HPDE6-E6E7 (cell line): ENCODE measurements around the gene TMEM108.
A peak's percentile ranks its signal among the peaks of the same experiment; 100 is the strongest.
"Not testable (repeated sequence)": the region's sequence is repeated elsewhere in the genome, so short reads cannot be mapped to it uniquely, and the experiment has no call there.

Experiments used
- DNase-seq: peaks from one replicate; pipeline ENCODE4 v3.0.0; 2011; ENCODE audit warnings: missing footprints; ENCODE audit errors: extremely low spot score

The TMEM108 gene

DNA sequence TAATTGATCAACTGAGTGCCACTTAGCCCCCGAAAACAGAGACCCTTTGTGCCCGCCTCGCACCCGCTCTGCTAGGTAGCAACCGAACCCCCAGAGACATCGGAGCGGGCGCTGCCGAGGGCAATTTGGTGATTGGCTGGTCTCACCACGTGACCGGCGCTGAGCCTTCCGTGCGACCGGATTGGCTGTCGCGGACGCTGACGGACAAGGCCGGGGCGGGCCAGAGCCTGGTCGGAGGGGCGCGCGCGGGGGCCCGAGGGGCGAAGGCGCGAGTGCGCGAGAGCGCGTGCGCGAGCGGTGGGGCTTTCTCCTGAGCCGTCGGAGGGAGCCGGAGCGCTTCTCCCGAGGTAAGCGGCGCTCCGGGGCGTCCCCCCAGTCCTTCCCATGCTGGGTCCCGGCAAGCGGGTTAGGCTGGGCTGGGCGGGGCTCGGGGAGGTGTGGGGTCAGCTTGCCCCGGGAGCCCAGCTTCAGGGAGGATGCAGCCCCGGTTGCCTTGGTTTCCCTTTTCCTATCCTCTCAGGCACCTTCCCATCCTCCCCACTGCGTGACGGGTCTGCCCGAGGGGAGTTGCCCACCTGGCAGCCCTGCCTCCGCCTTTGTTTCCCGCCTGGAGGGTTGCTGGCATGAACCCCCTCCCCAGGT, at the start of gene TMEM108:
TMEM108 (plus strand) TSS at position 303 of the 642 bp plus-strand sequence.
- peak; percentile 15 for DNase-seq

DNA sequence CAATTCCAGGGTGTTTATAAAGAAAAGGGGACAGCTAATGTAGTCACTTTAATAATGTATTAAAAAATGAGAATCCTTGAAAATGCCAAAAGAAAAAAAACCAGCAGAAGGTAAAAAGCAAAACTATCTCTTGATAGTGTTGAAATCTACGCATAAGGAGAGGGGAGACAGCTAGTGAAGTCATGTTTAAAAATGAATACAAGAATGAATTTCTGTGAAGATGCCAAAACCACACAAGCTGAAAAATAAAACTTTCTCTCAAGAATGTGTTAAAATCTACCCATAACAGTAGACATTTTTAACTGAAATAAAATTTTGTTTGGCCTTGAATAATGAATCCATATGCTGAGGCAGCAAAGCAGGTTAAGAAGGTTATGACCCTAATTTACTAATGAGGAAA, 42.2 kb upstream of the TMEM108 start:
- no peak for DNase-seq

DNA sequence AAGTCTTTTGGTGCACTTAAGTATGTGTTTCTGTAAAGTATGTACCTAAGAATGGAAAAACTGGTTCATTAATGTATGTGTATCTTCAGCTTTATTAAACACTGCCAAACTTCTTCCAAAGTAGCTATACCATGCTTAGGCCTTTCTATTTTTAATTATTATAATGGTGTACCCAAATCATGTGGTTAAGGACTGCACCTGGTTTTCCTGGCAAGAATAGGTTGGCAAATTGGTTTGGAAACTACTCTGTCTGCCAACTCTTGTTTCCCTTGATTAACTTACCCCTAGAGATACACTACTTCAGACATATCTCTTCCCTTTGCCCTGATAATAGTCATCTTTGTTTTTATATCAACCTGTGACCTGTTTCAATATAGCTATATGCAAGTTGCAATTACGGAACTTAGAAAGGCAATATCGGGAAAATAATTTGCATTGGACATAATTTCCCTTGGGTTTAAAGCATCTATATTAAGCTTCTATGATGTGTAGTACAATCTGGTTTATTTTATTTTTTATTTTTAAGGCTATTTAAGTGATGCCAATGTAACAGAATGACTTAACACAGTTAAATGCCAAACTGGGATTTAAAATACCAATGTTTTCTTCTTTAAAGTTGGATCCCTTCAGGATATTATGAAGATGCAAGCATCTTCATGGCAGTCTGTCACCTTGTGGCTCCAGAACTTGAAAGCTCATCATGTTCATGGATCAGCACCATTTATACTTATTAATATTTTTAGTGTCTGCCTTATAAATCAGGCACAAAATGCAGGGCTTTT, 40.6 kb upstream of the TMEM108 start:
- DNase-seq, result no peak

DNA sequence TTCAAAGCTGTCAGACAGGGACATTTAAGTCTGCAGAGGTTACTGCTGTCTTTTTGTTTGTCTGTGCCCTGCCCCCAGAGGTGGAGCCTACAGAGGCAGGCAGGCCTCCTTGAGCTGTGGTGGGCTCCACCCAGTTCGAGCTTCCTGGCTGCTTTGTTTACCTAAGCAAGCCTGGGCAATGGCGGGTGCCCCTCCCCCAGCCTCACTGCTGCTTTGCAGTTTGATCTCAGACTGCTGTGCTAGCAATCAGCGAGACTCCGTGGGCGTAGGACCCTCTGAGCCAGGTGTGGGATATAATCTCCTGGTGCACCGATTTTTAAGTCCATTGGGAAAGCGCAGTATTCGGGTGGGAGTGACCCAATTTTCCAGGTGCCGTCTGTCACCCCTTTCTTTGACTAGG, 33.2 kb upstream of the TMEM108 start:
- DNase-seq, result not testable (repeated sequence)

DNA sequence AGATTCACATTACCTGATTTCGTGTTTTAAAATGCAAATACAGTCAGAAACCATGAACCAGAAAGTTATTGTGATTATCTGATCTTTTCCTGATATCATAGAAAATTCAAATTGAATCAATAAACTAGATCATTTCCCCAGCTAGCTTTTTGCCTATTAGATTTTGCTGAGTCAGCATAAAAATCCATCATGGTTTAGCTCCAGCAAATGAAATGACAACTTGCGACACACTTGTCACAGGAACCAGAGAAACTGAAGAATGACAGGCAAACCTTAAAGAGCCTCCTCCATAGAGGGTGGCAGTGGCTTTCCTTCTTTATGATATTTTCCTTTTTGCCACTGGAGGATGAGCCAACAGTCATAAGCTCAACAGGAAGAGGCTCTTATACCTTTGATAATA, 30.6 kb upstream of the TMEM108 start:
- no peak for DNase-seq

DNA sequence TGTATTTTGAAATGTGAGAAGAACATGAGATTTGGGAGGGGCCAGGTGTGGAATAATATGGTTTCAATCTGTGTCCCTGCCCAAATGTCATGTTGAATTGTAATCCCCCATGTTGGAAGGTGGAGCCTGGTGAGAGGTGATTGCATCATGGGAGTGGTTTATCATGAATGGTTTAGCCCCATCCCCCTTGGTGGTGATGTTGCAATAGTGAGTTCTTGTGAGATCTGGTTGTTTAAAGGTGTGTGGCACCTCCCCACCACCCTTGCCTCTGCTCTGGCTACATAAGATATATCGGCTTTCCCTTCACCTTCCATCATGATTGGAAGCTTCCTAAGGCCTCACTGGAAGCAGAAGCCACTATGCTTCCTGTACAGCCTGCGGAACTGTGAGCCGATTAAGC, 23.9 kb upstream of the TMEM108 start:
- no peak for DNase-seq

DNA sequence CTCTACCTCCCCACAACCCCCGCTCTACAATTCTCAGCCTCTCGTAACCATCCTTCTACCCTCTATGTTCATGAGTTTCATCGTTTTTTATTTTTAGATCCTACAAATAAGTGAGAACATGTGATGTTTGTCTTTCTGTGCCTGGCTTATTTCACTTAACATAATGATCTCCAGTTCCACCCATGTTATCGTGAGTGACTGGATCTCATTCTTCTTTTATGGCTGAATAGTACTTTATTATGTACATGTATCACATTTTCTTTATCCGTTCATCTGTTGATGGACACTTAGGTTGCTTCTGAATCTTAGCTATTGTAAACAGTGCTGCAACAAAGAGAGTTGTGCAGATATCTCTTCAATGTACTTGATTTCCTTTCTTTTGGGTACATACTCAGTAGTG, 22.6 kb upstream of the TMEM108 start:
- not testable (repeated sequence) for DNase-seq

DNA sequence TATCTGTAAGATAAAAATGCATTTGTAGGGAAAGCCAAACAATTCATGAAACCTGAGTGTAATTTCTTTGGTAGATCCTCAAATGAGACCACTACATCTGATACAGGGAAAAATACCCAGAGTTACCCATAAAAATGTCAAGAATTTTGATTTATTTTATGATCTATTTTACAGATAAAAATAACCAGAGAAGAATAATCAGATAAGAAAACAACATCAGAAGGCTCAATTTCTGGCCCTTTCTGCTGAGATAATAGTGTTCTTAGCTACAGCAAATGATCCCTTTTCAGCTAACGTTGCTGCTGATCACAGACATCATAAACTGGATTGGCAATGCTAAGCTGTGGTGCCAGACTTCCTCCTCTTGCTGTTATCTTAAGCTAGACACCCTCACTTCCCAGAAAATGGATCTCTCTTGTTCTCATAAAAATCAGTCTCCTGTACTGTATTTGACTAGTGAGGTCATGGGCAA, 21.3 kb upstream of the TMEM108 start:
- no peak for DNase-seq

DNA sequence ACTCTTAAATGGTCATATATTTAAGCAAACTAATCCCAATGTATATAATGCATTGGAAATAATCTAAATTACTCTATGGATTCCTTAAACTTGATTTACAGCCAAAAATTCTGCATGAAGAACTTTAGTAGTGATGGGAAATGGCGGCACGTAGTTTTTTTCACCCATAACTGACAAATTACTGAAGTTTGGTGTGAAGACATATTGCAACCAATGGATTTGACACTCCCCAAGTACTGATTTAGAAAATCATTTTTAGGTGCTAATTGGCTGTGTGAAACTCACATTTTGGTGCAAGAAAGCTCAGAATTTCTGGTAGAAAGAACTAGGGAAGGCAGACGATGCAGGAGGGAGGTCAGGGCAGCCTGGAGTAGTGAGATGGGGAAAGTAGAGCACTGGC, 19.3 kb upstream of the TMEM108 start:
- DNase-seq, result no peak

DNA sequence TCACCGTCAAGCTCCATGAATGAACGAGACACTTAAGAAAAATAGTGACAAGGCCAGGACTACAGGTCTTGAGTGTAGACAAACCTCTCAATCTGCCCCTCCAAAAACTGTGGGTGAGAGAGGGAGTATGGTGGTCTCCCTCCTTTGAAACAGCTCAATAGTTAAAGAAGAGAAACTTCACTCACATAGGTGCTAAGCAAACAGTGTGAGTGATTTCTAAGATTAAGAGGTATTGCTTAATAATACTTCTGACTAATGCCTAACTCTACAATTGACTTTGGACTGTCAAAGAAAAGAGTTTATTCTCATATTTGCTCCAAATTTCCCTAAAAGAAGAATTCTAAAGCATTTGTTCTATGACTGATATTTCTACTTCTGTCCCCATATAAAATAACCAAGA, 17.0 kb upstream of the TMEM108 start:
- DNase-seq, result no peak

DNA sequence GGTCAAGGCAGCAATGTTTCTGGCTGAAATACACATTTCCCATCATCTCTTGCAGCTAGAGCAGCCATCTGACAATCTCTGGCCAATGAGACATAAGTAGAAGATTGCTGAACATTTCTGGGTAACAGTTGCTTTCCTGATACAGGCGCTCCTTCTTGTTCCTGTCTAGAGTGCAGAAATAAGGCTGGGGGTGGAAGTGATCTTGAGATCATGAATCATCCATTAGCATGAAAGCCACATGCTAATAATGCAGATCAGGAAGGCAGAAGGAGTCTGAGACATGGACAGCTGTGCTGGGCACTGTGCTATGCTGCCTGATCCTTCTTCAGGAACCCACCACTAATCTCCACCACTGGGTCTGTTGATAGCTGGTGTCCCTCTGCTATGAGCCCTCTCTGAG, 14.8 kb upstream of the TMEM108 start:
- no peak for DNase-seq

DNA sequence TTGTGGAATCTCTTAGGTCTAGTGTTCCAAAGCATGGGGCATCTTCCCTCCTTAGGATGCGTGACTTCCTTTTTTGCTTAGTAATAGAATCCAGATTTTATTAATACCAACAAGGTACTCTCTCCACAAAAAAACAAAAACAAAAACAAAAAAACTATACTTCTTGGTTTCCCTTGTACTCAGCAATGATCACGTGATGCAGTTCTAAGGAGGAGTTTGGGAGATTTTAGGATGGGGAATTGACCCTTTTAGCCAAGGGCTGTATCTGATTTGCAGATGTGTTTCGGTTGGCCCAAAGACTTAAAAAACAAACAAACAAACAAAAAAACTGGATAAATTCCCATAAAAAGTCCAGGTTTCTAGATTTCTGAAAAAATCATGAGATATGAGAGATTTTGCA, 12.6 kb upstream of the TMEM108 start:
- no peak for DNase-seq

DNA sequence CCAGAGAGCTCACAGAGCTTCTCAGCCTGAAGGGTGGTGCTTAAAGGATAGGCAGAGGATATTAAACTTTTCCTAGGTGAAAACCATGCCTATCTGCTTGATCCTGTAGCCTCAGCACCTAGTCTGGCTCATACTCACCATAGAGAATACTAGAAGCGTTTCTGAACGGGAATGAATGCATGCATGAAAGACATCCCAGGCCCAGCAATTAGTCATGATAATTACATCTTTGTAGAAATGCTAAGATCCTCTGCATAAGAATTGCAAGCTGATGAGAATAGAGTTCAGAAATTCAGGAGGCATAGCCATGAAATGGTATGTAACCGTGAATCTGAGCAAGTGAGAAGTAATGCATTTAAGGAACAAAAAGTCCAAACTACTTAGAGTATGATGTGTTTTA, 5.9 kb upstream of the TMEM108 start:
- no peak for DNase-seq

DNA sequence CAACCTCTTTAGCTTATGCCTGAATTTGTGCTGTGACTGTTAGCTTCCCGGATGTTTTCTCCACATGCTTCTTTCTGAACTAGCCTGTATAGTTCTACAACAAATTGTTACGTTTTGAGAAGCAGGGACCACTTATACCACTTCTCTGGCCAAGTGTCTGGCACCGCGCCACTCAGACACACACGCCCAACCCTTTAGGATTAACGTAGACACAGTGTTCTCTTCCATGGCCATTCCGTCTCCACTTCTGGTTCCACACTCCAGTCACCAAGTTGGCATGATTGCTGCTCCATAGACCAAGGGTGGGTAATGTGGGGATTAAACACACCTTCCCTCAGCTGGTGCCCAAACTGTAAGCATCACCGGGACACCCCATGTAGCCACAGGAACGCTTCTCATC, 755 bp upstream of the TMEM108 start:
- DNase-seq, result no peak

DNA sequence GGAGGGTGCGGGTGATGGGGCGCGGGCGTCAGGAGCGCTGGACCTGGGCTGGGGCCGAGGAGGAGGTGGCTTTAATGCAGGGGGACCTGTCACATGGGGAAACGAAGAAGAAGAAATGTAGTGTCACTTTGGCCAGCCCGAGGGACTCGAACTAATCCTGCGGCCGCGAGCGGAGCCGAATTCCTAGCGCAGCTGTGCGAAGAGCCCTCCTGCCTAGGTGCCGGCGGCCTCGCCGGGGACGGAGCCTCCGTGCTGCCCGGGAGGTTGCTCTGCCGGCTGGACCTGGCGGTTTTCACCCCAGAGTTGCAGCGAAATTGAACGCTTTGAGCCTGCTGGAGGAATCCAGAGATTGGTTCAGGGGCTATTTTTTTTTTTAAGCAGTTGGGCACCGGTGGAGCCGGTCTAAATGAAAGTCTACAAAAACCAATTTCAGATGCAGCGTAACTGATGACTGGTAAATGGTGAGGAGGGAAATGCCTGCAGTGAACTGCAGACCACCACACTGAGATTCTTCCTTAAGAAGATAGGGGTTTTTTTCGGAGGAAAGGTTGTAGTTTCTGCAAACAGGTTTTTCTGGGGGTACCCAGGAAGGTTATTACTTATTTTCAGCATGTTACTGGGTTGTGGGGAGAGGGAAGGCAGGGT, 662 bp downstream of the TMEM108 start:
- no peak for DNase-seq

DNA sequence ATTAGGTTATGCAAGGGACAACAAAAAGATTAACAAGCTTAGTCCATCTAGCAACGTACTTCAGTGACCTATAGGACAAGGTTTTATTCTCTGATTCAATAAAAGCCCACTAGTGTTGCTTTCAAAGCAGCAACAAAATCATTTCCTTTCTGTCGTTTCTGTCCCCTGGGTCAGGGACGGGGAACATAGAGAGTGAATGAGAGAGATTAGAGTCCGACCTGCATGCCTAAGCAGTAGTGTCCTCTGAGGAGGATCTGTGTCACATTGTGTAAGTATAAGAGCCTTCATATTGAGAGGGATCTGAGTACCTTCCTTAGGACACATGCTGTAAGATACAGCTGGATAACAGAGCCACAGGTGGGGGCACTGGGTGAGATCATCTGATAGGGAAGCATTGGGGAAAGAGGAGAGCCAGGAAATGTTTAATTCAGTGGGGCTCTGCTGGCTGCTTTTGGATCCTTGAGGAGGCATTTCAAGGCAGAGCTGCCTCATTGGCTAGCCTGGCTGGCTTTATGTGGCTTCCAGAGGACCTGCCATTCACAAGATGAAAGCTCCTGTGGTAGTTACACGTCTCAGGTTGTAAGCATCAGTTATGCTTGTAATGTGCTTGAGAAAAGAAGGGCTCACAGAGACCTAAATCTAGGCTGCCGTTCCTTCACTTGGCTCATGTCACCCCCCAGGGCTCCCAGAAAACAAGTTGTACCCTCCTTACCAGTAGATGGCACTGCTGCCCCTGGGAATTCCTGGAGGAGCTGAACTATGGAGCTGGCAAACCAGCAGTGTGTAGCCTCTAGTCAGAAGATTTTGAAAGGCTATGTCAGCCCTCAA, 2.7 kb downstream of the TMEM108 start:
- DNase-seq, result peak; percentile 72

DNA sequence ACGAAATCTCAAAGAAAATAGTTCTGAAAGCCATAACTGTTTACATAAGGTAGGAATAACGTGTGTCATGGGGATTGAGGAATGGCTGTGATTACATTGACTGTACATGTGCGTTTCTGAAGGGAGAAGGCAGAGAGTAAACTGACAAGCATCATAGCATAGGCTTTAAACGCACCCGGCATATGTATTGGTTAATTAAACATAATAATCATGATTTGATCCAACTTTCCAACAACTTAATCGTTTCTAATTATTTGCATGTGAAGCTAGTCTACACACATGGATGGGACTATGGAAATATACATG, 3.3 kb downstream of the TMEM108 start:
- DNase-seq, result no peak

DNA sequence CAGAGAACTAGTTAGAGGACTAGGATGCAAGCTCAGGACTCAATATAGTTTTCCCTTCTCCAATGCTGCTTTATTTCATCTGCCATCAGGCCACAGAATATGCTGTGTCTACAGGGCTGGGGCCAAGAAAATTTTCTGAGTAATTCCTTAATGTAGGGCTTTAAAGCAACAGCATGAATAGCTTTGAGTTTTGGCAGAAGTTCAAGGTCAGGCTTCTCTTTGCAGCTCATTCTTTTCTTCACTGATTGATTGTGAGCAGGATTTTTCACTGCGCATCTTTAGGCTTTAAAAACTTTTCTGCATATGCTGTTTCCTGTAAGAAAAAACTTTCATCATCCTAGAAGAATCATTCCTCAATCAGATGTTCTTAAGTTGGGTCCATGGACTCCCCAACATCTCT, 4.6 kb downstream of the TMEM108 start:
- DNase-seq, result no peak

DNA sequence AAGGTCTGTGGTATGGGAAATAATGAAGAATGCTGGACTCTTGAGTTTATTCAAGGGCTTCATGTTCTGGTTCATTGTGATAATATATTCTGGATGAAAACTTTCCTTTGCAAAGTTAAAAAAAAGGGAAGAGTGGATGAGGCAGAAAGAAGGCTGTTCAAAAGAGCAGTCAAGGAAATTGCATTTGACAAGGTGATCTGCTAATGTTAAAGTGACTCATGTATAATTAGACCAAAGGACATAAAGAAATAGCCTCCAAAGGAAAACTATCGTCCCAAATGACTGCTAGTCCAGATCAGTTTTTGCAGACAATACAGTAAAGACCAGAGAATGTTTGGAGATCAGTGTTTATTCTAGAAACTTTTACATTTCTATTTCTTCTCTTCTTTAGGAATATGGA, 9.8 kb downstream of the TMEM108 start:
- no peak for DNase-seq

DNA sequence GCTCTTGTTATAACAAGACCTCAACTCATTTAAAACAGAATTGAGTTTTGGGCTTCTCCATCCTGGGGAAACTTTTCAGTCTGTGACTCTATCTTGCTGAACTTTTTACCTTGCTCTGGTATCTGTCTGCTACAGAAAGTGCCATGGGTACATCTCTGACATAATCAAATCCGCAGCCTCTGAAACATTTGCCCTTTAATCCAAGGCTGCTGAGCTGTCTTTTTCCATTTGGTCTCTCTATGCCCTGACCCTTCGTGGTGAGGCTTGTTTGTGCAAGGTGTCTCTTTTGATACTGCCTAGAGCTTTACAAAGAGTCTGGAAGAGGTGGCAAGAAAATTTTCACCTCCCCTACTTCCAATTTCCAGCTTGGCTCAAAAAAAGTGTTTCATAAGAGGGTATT, 11.3 kb downstream of the TMEM108 start:
- no peak for DNase-seq

DNA sequence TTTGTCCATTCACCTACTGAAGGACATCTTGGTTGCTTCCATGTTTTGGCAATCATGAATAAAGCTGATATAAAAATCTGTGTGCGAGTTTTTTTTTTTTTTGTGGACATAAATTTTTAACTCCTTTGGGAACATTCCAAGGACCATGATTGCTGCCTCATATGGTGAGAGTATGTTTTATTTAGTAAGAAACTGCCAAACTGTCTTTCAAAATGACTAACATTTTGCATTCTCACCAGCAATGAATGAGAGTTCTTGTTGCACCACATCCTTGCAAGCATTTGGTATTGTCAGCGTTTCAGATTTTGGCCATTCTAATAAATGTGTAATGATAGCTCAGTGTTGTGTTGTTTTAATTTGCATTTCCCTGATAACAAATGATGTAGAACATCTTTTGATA, 12.7 kb downstream of the TMEM108 start:
- DNase-seq, result no peak

DNA sequence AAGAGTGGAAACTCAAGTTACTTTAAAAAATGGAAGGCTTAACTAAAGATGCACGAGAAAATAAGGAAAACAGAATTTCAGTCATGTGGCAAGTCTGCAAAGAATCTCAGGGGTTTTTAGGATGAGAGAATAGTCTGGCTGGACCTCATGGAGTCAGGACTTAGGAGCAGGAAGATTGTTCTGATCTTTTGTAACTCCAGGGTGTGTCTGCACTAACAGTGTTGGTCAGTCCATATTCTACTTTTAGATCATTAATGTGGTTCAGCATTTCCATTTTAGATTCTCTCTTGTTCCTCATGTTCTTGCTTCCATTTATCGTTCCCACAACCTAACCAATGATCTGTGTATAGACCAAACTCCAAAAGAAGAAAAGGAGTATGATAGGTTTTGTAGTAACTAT, 15.3 kb downstream of the TMEM108 start:
- DNase-seq, result no peak
